Stimulated activated CD8-positive, alpha-beta memory T cell treated with anti-CD3 and anti-CD28 coated beads, Interleukin-4, amount 100 ng/mL, for 24 hours (primary cell): ENCODE data around the gene CNKSR2.

Experiments used
- DNase-seq: peaks from one replicate; pipeline ENCODE4 v3.0.0-alpha.2; 2020; ENCODE audit warnings: low read depth

The CNKSR2 gene

DNA sequence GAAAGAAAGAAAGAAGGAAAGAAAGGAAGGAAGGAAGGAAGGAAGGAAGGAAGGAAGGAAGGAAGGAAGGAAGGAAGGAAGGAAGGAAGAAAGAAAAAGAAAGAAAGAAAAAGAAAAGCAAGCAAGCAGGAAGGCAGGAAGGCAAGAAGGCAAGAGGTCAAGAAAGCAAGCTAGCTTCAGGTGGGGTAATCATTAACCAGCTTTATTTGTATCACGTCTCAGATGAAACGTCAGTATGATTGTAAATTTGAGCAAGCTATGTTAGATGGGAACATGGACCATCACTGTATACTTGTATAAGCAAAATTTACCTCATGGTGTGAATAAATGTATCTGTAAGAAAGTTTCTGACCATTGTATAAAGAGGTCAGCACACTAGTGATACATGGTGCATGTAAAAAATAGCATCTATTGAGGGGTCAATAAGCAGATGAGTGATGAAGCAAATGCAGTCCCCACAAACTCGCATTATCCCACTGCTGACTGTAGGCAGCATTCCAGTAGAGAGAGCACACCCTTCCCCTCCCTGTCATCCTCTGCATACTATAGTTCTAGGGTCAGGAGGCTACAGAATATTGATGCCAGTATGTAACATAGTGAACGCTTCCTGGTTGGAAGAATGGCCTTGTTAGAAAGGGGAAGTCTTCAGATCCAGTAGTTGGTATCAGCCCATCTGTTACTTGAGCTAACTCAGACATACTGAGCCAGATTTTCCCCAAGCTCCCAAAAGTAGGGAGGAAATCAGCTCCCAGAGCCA is 300.4 kb downstream of the CNKSR2 start:
- DNase-seq: no peak

DNA sequence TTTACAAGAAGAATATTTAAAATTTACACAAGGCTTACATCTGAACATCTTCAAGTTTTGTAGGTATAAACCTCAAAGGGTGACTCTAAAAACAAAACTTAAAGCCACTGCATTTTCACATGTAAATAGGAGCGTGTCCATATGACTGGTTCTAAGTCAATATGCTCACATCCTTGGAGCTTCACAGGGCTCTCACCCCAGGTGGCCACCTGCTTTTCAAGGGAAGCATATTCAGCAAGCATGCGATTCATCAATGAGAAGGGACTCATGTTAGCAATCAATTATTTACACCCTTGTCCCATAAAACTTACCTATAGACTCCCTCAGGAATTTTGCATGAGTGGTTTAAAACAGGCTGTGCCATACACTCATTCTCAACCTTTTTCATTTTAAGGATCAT is 301.7 kb downstream of the CNKSR2 start:
- no peak for DNase-seq

DNA sequence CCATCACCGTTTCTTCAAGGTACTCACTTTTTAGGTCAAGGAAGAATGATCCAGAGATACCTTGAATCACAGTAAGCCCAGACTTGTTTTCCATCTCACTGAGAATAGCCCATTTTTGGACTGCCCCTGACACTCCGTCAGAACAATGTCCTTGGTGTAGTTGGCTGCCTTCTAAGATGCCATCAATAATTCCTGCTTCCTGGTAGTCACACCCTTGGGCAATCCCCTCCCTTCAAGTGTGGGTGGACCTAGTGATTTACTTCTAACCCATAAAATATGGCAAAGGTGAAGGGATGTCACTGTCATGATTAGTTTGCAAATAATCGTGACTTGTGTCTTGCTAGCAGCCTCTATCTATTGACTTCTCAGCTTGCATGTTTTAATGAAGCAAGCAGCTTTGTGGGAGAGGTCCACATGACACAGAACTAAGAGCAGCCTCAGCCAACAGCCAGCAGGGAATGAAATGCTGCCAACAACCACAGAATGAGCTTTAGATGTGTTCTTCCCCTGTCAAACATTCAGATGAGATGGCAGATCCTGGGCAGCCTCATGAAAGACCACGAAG is 303.9 kb downstream of the CNKSR2 start:
- DNase-seq: no peak

DNA sequence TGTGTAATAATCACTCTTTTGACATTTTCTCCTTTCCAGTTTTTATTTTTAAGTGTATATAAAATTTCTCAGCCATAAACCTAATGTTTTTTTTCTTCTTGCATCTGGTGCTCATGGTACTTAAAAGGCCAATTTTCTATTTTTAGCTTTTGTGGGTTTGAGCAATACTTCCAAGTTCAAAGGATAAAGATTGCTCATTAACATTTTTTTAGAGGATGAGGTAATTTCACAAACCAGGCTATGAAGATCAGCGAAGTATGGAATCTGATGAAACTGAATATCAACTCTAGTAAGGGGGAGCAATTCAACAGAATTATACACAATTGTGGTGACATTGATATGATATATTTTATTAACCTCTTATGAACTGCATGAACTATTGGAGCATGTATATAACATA is 309.7 kb downstream of the CNKSR2 start:
- DNase-seq: no peak

DNA sequence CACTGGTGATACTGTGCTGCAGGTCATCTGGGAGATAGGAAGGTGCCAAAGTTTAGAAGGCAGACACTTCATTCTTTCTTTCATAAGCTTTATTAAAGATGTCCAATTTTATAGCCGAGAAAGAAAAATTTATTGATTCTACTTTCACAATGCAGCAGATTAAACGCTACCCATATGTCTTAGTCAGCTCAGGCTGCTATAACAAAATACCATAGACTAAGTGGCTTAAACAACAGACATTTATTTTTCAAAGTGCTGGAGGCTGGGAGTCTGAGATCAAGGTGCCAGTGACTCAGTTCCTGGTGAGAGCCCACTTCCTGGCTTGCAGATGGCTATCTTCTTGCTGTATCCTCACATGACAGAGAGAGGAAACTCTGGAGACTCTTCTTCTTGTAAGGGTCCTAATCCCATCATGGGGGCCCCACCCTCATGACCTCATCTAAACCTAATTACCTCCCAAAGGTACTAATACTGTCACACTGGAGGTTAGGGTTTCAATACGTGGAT is 317.3 kb downstream of the CNKSR2 start:
- DNase-seq: no peak

DNA sequence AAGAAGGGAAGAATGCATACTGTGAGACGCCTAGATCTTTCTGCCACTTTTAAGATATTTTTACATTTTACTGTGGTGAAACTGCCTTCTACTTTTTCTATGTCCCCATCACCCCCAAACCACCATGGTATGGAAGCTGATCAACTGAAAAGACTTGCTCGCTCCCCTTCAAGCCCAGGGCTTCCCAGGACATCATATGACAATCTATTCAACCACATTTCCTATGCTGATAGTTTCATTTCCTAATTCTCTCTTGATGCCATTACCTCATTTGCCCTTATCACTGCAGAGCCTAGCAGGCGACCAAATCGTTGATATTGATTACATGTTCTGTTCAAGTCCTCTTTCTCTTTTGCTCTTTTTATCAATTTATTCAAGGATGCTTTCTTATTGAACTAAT is 324.1 kb downstream of the CNKSR2 start:
- no peak for DNase-seq

DNA sequence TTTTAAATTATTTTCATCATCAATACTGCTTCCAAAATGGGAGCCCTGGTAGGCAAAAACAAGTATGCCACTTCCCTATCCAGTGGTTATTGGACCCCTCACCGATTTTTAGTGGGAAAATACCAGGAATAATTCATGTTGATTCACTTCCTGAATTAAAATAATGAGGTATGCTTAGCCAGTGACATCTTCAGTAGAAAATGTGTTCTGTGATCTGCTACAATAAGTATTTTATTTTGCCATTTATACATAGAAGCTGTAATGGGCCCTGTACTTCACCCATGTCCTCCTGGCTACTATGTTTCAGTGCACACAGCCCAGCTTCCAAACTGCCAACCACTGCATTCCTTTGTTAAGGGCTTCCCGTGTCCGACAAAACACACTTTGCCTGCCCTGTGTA is 324.9 kb downstream of the CNKSR2 start:
- DNase-seq: no peak

DNA sequence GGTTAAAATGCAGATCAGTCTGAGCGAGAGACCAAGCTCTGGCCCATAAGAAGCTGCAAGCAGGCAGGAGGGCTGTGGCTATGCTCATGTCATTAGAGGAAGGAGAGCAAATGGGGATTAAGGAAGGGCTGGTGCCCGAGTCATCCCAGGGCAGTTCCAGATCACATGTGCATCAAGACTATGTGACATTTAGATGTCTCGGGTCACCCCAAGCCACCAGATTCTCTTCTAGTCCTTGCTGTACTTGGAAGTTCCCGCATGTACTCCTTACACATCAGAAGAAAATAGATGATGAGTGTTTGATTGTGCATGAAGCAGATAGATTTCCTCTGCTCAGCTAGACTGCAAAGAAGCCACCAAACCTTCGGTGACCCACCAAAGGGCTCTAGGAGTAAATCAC is 326.1 kb downstream of the CNKSR2 start:
- DNase-seq: no peak

DNA sequence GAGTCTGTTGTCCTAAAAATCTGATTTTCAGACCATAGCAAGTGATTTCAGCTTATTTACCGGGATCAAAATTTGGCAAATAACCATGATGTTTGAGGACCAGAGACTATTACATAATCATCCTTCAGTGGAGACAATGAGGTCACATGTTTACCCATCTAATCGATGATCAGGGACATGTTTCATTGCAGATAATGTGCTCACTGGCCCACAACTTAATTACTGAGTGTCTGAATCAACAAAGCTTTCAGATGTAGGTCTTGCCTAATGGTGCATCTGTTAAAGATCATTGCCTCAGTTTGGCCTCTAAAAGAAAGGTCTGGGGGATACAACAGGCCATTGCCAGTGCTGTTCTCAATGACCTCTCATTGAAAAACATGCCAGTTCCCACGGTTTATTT is 326.7 kb downstream of the CNKSR2 start:
- no peak for DNase-seq

DNA sequence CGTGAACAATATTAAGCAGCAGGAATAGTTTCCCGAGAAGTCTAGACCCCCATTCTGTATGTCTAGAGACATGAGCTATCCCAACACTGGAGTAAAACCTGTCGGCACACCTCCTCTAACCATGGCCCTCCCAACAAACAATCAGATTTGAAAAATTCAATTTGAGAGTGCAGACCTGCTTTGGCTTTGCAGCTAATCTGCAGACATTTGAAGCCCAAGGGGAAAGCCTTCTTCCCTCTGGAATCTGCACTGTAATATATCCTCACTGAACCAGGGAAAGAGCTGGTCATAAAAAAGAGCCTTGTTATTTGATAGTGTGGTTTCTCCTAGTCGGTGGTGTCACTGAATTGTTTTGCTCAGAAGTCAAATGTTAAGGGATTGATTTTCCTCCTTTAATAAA is 328.5 kb downstream of the CNKSR2 start:
- no peak for DNase-seq
